Ascending aorta (tissue), 2 donors: ENCODE results near the gene NAV2. TPM values are rescaled to one million over a fixed set of nuclear protein-coding genes. Genes with fewer than 3 reads are reported as not detected.

ENCODE experiments used
- DNase-seq, 2 donors: peaks; one replicate each; pipeline ENCODE4 v3.0.0-alpha.2; 2019; ENCODE audit warnings: low spot score in 2 of 2
- H3K27ac ChIP-seq, 2 donors: fragments of 200-600 bp; sonication (generic); one replicate each; pipeline ENCODE4 v1.5.1; 2016 to 2017; ENCODE audit warnings: mild to moderate bottlenecking in 1 of 2
- H3K27me3 ChIP-seq: fragments of 200-600 bp; sonication (generic); one replicate; pipeline ENCODE4 v1.5.1; 2017
- H3K36me3 ChIP-seq, 2 donors: fragments of 200-600 bp; sonication (generic); one replicate each; pipeline ENCODE4 v1.5.1; 2016
- H3K4me1 ChIP-seq, 2 donors: fragments of 200-600 bp; sonication (generic); one replicate each; pipeline ENCODE4 v1.5.1; 2016 to 2017; ENCODE audit warnings: mild to moderate bottlenecking in 1 of 2
- H3K4me3 ChIP-seq, 2 donors: fragments of 200-600 bp; sonication (generic); one replicate each; pipeline ENCODE4 v1.5.1; 2016 to 2017; ENCODE audit warnings: mild to moderate bottlenecking in 1 of 2
- H3K9me3 ChIP-seq, 2 donors: fragments of 200-600 bp; sonication (generic); one replicate each; pipeline ENCODE4 v1.5.1; 2016
- intact Hi-C: fragments of 100-400 bp; cut with DNase I; formaldehyde crosslinking; loops from one replicate; pipeline ENCODE4 v1.15.1; 2023
- total RNA-seq: library from RNA; depleted of rRNA; stranded (reverse); fragments of >200 nt; gene quantifications from one replicate; pipeline ENCODE4 v1.1.0, GENCODE V29; 2016
- TF ChIP-seq, protein P1 (sequence below), 3 experiments: fragments of 200-600 bp in 2 of 3; fragments of 450-650 bp in 1 of 3; sonication (generic) in 2 of 3; IDR thresholded peaks; one replicate each; pipeline ENCODE4 v1.5.1; 2016 to 2019; ENCODE audit warnings: antibody characterized with exemption in 3 of 3, mild to moderate bottlenecking in 1 of 3, moderate library complexity in 1 of 3

The NAV2 gene
- total RNA-seq, 1 donor from 2014 or later = 62.6 TPM

DNA sequence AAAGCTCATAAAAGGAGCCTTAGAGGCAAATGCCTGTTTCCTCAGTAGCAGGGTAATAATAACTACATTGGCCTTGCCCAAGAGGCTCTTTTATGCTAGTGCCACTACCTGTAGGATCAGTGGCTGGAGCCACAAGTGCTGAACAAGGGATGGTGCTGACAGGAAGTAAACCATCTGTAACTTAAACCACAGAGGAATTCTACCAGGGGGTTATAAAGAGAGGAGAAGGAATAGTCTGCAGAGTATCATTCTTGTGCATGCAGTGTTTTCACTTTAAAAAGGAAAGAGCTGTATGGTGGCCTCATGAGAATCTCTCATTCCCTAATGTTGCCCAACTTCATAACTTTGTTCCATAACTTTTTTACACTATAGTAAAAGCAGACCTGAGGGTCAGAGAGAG is 279.5 kb downstream of the NAV2 start:
- H3K36me3 ChIP-seq = peaks cover 47 to 59% of the 10 kb centered on the region in 2 donors
- H3K9me3 ChIP-seq = no peaks in the 10 kb centered on the region
- TF ChIP-seq, protein P1, sequence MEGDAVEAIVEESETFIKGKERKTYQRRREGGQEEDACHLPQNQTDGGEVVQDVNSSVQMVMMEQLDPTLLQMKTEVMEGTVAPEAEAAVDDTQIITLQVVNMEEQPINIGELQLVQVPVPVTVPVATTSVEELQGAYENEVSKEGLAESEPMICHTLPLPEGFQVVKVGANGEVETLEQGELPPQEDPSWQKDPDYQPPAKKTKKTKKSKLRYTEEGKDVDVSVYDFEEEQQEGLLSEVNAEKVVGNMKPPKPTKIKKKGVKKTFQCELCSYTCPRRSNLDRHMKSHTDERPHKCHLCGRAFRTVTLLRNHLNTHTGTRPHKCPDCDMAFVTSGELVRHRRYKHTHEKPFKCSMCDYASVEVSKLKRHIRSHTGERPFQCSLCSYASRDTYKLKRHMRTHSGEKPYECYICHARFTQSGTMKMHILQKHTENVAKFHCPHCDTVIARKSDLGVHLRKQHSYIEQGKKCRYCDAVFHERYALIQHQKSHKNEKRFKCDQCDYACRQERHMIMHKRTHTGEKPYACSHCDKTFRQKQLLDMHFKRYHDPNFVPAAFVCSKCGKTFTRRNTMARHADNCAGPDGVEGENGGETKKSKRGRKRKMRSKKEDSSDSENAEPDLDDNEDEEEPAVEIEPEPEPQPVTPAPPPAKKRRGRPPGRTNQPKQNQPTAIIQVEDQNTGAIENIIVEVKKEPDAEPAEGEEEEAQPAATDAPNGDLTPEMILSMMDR (IDR thresholded peaks at IDR 0.05) = no peak
- H3K27me3 ChIP-seq = no peaks in the 10 kb centered on the region
- H3K4me3 ChIP-seq = no peak overlapping the region
- peaks cover 3 to 33% of the 10 kb centered on the region in 2 donors for H3K4me1 ChIP-seq
- intact Hi-C loops = no loop called here
- no peak for DNase-seq
- no peak overlapping the region for H3K27ac ChIP-seq

DNA sequence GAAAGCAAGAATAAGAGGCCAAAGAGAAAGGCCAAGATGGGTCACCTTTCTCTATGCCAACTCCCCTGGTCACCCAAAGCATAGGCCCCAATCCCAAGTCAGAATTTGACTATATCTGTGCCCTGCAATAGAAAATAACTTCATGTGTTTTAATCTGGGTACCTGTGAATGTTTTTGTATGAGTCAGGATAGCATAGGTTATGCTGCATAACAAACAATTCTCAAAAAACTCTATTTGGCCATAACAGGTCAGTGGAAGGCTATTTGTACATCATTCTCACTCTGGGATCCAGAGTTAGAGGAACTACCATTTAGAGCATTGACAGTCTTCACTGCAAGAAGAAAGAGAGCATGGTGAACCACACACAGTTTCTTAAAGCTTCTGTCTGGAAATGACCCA is 280.4 kb downstream of the NAV2 start:
- intact Hi-C loops = no loop called here

DNA sequence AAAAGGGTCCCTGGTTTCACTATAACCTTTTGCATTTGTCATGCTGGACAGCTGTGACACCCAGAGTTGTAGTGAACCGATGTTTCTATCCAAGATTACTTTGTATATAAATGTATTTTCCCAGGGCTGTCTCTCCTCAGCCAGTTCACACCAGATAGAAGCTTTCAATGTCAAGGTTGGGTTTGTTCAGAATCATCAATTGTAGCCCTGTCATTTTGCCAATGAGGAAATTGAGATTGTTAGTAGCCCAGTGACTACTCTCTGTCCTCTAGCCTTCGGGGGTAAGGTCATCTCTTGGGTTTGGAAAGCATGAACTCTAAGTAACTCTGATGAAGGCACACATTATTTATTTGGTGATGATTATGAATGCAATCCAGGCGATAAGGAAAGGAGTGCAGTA is 282.0 kb downstream of the NAV2 start:
- Histone ChIP-seq H3K27ac (peak overlapping the region in 1 of 2 donors; percentile 21), H3K4me3 (no peak overlapping the region), H3K4me1 (peaks cover 3 to 20% of the 10 kb centered on the region in 2 donors), H3K36me3 (peaks cover 46 to 55% of the 10 kb centered on the region in 2 donors), H3K9me3 (no peaks in the 10 kb centered on the region), H3K27me3 (no peaks in the 10 kb centered on the region)
- no peak for DNase-seq
- intact Hi-C loops = no loop called here
- TF ChIP-seq, protein P1 (IDR thresholded peaks at IDR 0.05) = no peak

More for the DNA sequence above, 280.4 kb downstream of the NAV2 start:
- peaks cover 3 to 24% of the 10 kb centered on the region in 2 donors for H3K4me1 ChIP-seq
- TF ChIP-seq, protein P1 (IDR thresholded peaks at IDR 0.05) = no peak
- no peaks in the 10 kb centered on the region for H3K9me3 ChIP-seq
- H3K27me3 ChIP-seq = no peaks in the 10 kb centered on the region
- no peak overlapping the region for H3K4me3 ChIP-seq
- H3K27ac ChIP-seq = no peak overlapping the region
- DNase-seq = no peak
- peaks cover 45 to 58% of the 10 kb centered on the region in 2 donors for H3K36me3 ChIP-seq

DNA sequence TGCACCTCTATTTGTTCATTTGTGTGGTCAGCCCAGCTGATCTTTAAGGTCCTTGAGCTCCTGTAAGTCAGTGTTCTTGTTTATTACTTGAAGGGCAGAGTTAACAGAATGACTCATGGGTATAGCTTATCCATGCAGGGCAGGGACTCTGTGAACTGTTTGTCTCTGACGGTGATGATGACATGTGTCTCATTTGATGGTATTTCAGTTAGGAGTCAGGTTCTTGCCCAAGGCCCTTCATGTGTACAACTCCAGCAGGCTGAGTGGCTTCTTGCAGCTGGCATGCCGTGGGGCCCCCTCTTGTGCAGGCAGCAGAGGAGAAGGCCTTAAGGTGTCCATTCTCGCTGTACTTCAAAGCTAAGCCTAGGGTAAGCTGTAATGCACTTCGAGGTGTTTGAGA is 282.5 kb downstream of the NAV2 start:
- H3K27me3 ChIP-seq = no peaks in the 10 kb centered on the region
- intact Hi-C loops = no loop called here
- peak overlapping the region in 1 of 2 donors; percentile 21 for H3K27ac ChIP-seq
- TF ChIP-seq, protein P1 (IDR thresholded peaks at IDR 0.05) = no peak
- H3K9me3 ChIP-seq = no peaks in the 10 kb centered on the region
- peaks cover 3 to 24% of the 10 kb centered on the region in 2 donors for H3K4me1 ChIP-seq
- H3K4me3 ChIP-seq = no peak overlapping the region
- peaks cover 41 to 55% of the 10 kb centered on the region in 2 donors for H3K36me3 ChIP-seq
- no peak for DNase-seq

DNA sequence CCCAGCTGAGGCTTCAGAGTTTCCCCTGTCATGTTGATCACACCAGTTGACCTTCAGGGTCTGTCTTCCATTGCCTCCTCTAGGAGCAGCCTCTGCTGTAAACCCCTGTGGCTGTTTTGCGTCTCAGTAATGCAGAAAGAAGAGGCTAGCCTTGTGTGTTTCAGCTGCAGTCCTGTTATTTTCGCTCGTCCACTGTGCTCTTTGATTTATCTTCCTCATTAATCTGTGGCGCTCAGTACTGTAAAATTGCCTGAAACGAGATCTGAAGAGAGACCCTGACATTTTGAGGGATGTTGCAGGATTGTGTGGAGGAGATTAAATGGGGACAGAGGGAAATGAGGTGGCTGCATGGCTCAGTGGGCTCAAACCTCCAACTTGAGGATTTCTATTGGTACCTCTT is 283.9 kb downstream of the NAV2 start:
- Histone ChIP-seq H3K36me3 (peaks cover 43 to 61% of the 10 kb centered on the region in 2 donors), H3K27ac (no peak overlapping the region), H3K4me1 (peaks cover 3 to 24% of the 10 kb centered on the region in 2 donors), H3K4me3 (no peak overlapping the region), H3K27me3 (no peaks in the 10 kb centered on the region), H3K9me3 (no peaks in the 10 kb centered on the region)
- DNase-seq = no peak
- intact Hi-C loops = no loop called here
- TF ChIP-seq, protein P1 (IDR thresholded peaks at IDR 0.05) = no peak

DNA sequence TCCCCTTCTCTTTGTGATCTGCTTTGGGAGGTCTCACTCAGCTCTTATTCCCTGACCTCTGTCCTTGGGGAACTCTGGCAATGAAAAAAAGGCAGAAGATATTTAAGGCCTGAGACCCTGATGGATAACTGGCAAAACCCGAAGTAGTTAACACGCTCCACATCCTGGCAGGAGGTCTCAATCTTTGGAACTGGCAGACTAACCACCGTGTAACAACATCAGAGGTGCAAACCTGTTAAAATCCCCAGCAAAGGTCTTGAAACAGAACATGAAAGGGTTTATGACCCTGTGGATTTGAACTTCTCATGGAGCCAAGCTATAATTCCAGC is 287.3 kb downstream of the NAV2 start:
- TF ChIP-seq, protein P1 (IDR thresholded peaks at IDR 0.05) = no peak
- intact Hi-C loops = no loop called here
- Histone ChIP-seq H3K4me3 (no peak overlapping the region), H3K4me1 (peaks cover 3 to 13% of the 10 kb centered on the region in 2 donors), H3K27me3 (no peaks in the 10 kb centered on the region), H3K36me3 (peaks cover 30 to 66% of the 10 kb centered on the region in 2 donors), H3K27ac (no peak overlapping the region), H3K9me3 (no peaks in the 10 kb centered on the region)
- no peak for DNase-seq
